ENCODE data around the gene OR10G6.

DNA sequence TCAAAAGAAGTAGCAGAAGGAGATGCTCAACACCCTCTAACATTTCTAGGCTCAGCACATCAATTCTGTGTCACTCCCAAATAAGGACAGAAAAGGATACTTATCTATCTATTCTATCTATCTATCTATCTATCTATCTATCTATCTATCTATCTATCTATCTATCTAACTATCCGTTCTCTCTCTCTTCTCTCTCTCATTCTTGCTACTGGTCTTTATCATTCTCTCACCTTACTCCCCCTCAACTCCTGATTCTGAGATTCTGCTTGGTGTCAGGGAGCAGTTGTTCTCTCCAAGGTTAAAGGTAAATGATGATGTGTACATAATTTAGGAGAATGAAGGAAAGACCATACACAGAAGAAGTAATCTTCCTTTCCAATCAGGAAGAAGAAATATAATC, at the start of gene OR10G6:
- TF ChIP-seq, protein P1, sequence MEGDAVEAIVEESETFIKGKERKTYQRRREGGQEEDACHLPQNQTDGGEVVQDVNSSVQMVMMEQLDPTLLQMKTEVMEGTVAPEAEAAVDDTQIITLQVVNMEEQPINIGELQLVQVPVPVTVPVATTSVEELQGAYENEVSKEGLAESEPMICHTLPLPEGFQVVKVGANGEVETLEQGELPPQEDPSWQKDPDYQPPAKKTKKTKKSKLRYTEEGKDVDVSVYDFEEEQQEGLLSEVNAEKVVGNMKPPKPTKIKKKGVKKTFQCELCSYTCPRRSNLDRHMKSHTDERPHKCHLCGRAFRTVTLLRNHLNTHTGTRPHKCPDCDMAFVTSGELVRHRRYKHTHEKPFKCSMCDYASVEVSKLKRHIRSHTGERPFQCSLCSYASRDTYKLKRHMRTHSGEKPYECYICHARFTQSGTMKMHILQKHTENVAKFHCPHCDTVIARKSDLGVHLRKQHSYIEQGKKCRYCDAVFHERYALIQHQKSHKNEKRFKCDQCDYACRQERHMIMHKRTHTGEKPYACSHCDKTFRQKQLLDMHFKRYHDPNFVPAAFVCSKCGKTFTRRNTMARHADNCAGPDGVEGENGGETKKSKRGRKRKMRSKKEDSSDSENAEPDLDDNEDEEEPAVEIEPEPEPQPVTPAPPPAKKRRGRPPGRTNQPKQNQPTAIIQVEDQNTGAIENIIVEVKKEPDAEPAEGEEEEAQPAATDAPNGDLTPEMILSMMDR (IDR thresholded peaks at IDR 0.05) = no peak
- TF ChIP-seq ZFX (IDR thresholded peaks at IDR 0.05; ENCODE audit: borderline replicate concordance) = no peak

Data from 22Rv1 (cell line).